HEK293 (cell line): ENCODE results near the gene IGFL2.

Source experiments
- ZNF155 ChIP-seq: fragments of 450-650 bp; formaldehyde crosslinking; IDR thresholded peaks from 2 replicates; pipeline ENCODE4 v1.5.1; 2016; ENCODE audit warnings: missing biosample characterization, missing genetic modification characterization
- ZNF366 ChIP-seq: fragments of 450-650 bp; formaldehyde crosslinking; conservative IDR thresholded peaks from 2 replicates; pipeline ENCODE4 v1.5.1; 2016; ENCODE audit warnings: missing biosample characterization, missing genetic modification characterization
- ZNF530 ChIP-seq: fragments of 450-650 bp; formaldehyde crosslinking; IDR thresholded peaks from 2 replicates; pipeline ENCODE4 v1.5.1; 2016; ENCODE audit warnings: low read depth, missing biosample characterization, missing genetic modification characterization

- TF ChIP-seq ZNF155 (tag by site-specific recombination): no peak
- TF ChIP-seq ZNF530 (tag by site-specific recombination): no peak
- TF ChIP-seq ZNF366: no peak
Measured at GRCh38 chr19:46118136-46118535, 29.9 kb upstream of the IGFL2 start.
